C4-2B (cell line): ENCODE data around the gene SHC3.

ENCODE experiments used
- ZFX ChIP-seq: fragments of 450-650 bp; IDR thresholded peaks from 2 replicates; pipeline ENCODE4 v1.6.1; 2017
- TF ChIP-seq, protein P1 (sequence below): fragments of 450-650 bp; conservative IDR thresholded peaks from 2 replicates; pipeline ENCODE4 v1.5.1; 2017; ENCODE audit warnings: mild to moderate bottlenecking

DNA sequence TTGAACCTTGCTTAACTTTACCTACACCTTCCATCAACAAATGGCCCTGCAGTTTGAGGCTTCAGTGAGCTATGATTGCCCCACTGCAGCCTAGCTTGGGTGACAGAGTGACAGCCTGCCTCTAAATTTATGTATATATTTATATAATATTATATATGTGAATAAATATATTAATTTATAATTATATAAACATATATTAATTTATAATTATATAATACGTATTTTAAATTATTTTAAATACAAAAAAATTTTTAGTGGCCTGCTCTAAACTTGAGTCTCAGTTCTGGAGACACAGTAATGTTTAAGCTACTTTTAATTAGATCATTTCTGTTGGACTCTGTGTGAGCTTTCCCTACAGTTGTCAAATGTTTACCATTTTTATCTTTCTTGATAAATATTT, 9.3 kb upstream of the SHC3 start:
- TF ChIP-seq, protein P1, sequence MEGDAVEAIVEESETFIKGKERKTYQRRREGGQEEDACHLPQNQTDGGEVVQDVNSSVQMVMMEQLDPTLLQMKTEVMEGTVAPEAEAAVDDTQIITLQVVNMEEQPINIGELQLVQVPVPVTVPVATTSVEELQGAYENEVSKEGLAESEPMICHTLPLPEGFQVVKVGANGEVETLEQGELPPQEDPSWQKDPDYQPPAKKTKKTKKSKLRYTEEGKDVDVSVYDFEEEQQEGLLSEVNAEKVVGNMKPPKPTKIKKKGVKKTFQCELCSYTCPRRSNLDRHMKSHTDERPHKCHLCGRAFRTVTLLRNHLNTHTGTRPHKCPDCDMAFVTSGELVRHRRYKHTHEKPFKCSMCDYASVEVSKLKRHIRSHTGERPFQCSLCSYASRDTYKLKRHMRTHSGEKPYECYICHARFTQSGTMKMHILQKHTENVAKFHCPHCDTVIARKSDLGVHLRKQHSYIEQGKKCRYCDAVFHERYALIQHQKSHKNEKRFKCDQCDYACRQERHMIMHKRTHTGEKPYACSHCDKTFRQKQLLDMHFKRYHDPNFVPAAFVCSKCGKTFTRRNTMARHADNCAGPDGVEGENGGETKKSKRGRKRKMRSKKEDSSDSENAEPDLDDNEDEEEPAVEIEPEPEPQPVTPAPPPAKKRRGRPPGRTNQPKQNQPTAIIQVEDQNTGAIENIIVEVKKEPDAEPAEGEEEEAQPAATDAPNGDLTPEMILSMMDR = no peak
- no peak for TF ChIP-seq ZFX
